Activated CD4-positive, alpha-beta memory T cell treated with anti-CD3 and anti-CD28 coated beads for 36 hours (primary cell): ENCODE results near the gene PJVK. TPM values are rescaled to one million over a fixed set of nuclear protein-coding genes. Genes with fewer than 3 reads are reported as not detected.
"Not testable (repeated sequence)": the region's sequence is repeated elsewhere in the genome, so short reads cannot be mapped to it uniquely, and the experiment has no call there.

Source experiments
- CTCF ChIA-PET: fragments of 350-600 bp; sonication (Branson Sonifier 250); formaldehyde crosslinking; loops from one replicate; lab custom pipeline; 2021; ENCODE audit warnings: antibody characterized with exemption, inconsistent platforms; lab: Charles Lee
- POLR2A ChIA-PET: fragments of 350-600 bp; sonication (Branson Sonifier 250); formaldehyde crosslinking; loops from one replicate; lab custom pipeline; 2021; ENCODE audit warnings: antibody characterized with exemption; lab: Charles Lee
- DNase-seq: peaks from one replicate; pipeline ENCODE4 v3.0.0-alpha.2; 2020
- H3K27ac Mint-ChIP-seq: one replicate; pipeline ENCODE4 v1.8.0; 2021; ENCODE audit warnings: mixed read lengths
- H3K27me3 Mint-ChIP-seq: one replicate; pipeline ENCODE4 v1.8.0; 2021; ENCODE audit warnings: mixed read lengths
- H3K36me3 Mint-ChIP-seq: one replicate; pipeline ENCODE4 v1.8.0; 2021; ENCODE audit warnings: mixed read lengths
- H3K4me1 Mint-ChIP-seq: one replicate; pipeline ENCODE4 v1.8.0; 2021; ENCODE audit warnings: low read depth, mixed read lengths
- H3K4me3 Mint-ChIP-seq: one replicate; pipeline ENCODE4 v1.8.0; 2021; ENCODE audit warnings: mild to moderate bottlenecking, mixed read lengths
- H3K9me3 Mint-ChIP-seq: one replicate; pipeline ENCODE4 v1.8.0; 2021; ENCODE audit warnings: mixed read lengths
- intact Hi-C: fragments of 100-400 bp; cut with micrococcal nuclease; formaldehyde crosslinking; loops from one replicate; pipeline ENCODE4 v1.15.1; 2023
- total RNA-seq, 2 experiments: library from RNA; stranded (reverse); gene quantifications; one replicate each; pipeline ENCODE4 v1.2.3, GENCODE V29; 2021

PJVK gene
- total RNA-seq, 2 experiments from 2014 or later: 2.3 to 3.0 TPM

DNA sequence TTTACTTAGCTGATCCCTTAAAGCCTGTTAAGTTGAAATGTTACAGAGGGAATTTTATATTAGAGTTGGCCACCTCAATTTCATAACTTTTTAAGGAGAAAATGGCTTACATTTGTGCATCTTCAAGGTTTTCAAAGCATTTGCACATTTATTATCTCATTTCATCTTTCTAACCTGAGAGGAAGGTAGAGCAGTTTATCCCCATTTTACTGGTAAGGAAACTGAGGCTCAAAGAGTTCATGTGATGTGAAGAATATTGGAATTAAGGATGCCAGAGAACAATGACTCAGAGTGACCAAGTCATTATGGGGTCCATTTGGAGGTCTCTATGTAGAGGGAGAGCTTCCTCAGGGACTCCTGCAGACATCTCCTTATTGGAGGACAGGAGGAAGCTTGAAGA, 35.2 kb upstream of the PJVK start:
- Mint-ChIP-seq H3K9me3 (no peaks in the 10 kb centered on the region), H3K27me3 (no peaks in the 10 kb centered on the region), H3K4me1 (peaks cover 14% of the 10 kb centered on the region), H3K36me3 (no peaks in the 10 kb centered on the region), H3K4me3 (no peak overlapping the region), H3K27ac (no peak overlapping the region)
- POLR2A ChIA-PET: no interaction called here
- CTCF ChIA-PET: interaction anchor here (3.3 to 5.9 kb wide), 2 partner anchors 11 to 20 kb away, joined by 36 to 116 read pairs; no protein-coding TSS in a partner anchor
- intact Hi-C loops: loop anchor here (2.0 to 10.0 kb wide), 3 partner anchors 99 to 479 kb away; partner anchors contain the start of gene OSBPL6
- DNase-seq: no peak

- H3K4me1 Mint-ChIP-seq: peaks cover 13% of the 10 kb centered on the region
- H3K9me3 Mint-ChIP-seq: no peaks in the 10 kb centered on the region
- intact Hi-C loops: loop anchor here (10.0 kb wide), 2 partner anchors 223 to 477 kb away; partner anchors contain the start of gene OSBPL6
- ChIA-PET POLR2A (no interaction called here), CTCF (interaction anchor here (1.2 to 5.9 kb wide), 4 partner anchors 13 to 22 kb away, joined by 5 to 116 read pairs (median 8); no protein-coding TSS in a partner anchor)
- no peak overlapping the region for H3K4me3 Mint-ChIP-seq
- DNase-seq: no peak
- H3K27me3 Mint-ChIP-seq: no peaks in the 10 kb centered on the region
- H3K27ac Mint-ChIP-seq: no peak overlapping the region
- peaks cover 6% of the 10 kb centered on the region for H3K36me3 Mint-ChIP-seq
Observed at GRCh38 chr2:178417916-178418315, 33.3 kb upstream of the PJVK start.

DNA sequence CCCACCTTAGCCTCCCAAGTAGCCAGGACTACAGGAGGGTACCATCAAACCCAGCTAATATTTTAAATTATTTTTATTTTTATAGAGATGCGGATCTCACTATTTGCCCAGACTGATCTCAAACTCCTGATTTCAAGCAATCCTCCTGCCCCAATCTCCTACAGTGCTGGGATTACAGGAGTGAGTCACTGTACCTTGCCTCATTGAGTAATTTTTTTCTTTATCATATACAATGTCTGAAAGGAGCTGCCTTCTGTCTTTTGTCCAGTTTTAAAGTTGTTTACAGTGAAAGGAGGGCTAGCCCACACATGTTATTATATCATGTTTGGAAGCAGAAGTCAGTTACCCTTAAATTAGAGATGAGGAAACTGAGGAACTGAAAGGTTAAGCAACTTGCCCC, 32.8 kb upstream of the PJVK start:
- Mint-ChIP-seq H3K27me3 (no peaks in the 10 kb centered on the region), H3K9me3 (no peaks in the 10 kb centered on the region), H3K4me1 (peaks cover 8% of the 10 kb centered on the region), H3K36me3 (peaks cover 6% of the 10 kb centered on the region), H3K4me3 (no peak overlapping the region), H3K27ac (no peak overlapping the region)
- ChIA-PET POLR2A (interaction anchor here (0.6 kb wide), 1 partner anchor 50 kb away, joined by 3 read pairs; no protein-coding TSS in a partner anchor), CTCF (interaction anchor here (1.2 to 1.7 kb wide), 3 partner anchors 13 to 21 kb away, joined by 5 to 9 read pairs (median 7); no protein-coding TSS in a partner anchor)
- intact Hi-C loops: loop anchor here (10.0 kb wide), 2 partner anchors 224 to 476 kb away; partner anchors contain the start of gene OSBPL6
- no peak for DNase-seq

- H3K4me3 Mint-ChIP-seq: no peak overlapping the region
- no peak for DNase-seq
- H3K4me1 Mint-ChIP-seq: peaks cover 8% of the 10 kb centered on the region
- H3K36me3 Mint-ChIP-seq: peaks cover 9% of the 10 kb centered on the region
- CTCF ChIA-PET: interaction anchor here (0.7 to 1.7 kb wide), 5 partner anchors 14 to 307 kb away, joined by 3 to 9 read pairs (median 5); partner anchors contain the start of gene RBM45
- POLR2A ChIA-PET: interaction anchor here (0.6 kb wide), 1 partner anchor 49 kb away, joined by 3 read pairs; no protein-coding TSS in a partner anchor
- H3K27me3 Mint-ChIP-seq: no peaks in the 10 kb centered on the region
- peaks cover 4% of the 10 kb centered on the region for H3K9me3 Mint-ChIP-seq
- intact Hi-C loops: loop anchor here (10.0 kb wide), 2 partner anchors 224 to 476 kb away; partner anchors contain the start of gene OSBPL6
- no peak overlapping the region for H3K27ac Mint-ChIP-seq
Observed at GRCh38 chr2:178419123-178419522, 32.1 kb upstream of the PJVK start.

GRCh38 chr2:178420463-178420999, 30.6 kb upstream of the PJVK start:
- H3K9me3 Mint-ChIP-seq: peaks cover 17% of the 10 kb centered on the region
- DNase-seq: no peak
- H3K27ac Mint-ChIP-seq: no peak overlapping the region
- ChIA-PET POLR2A (no interaction called here), CTCF (interaction anchor here (1.4 kb wide), 1 partner anchor 25 kb away, joined by 3 read pairs; no protein-coding TSS in a partner anchor)
- H3K4me1 Mint-ChIP-seq: no peaks in the 10 kb centered on the region
- peaks cover 18% of the 10 kb centered on the region for H3K36me3 Mint-ChIP-seq
- H3K27me3 Mint-ChIP-seq: no peaks in the 10 kb centered on the region
- no peak overlapping the region for H3K4me3 Mint-ChIP-seq
- intact Hi-C loops: no loop called here

GRCh38 chr2:178422097-178422496, 29.1 kb upstream of the PJVK start:
- no peaks in the 10 kb centered on the region for H3K27me3 Mint-ChIP-seq
- intact Hi-C loops: no loop called here
- H3K4me1 Mint-ChIP-seq: no peaks in the 10 kb centered on the region
- H3K4me3 Mint-ChIP-seq: no peak overlapping the region
- ChIA-PET POLR2A (no interaction called here), CTCF (interaction anchor here (1.4 kb wide), 1 partner anchor 27 kb away, joined by 3 read pairs; no protein-coding TSS in a partner anchor)
- no peak for DNase-seq
- H3K27ac Mint-ChIP-seq: no peak overlapping the region
- H3K36me3 Mint-ChIP-seq: peaks cover 32% of the 10 kb centered on the region
- peaks cover 28% of the 10 kb centered on the region for H3K9me3 Mint-ChIP-seq

DNA sequence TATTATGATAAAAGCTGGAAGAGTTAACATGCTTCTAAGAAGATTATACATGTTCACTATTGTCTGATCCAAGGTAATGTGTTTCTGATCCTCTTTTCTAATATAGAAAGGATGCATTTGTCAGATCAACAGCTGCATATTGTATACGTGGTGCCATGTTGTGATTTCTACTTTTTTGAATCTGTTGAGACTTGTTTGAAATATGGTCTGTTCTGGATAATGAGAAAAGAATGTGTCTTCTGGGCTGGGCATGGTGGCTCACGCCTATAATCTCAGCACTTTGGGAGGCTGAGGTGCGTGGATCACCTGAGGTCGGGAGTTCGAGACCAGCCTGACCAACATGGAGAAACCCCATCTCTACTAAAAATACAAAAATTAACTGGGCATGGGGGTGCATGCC, 27.4 kb upstream of the PJVK start:
- H3K27ac Mint-ChIP-seq, H3K27me3 Mint-ChIP-seq, DNase-seq, H3K4me1 Mint-ChIP-seq, H3K4me3 Mint-ChIP-seq, POLR2A ChIA-PET: not testable (repeated sequence)
- Mint-ChIP-seq H3K36me3 (peaks cover 46% of the 10 kb centered on the region), H3K9me3 (peaks cover 28% of the 10 kb centered on the region)
- CTCF ChIA-PET: interaction anchor here (0.8 to 1.3 kb wide), 2 partner anchors 9 to 10 kb away, joined by 3 to 6 read pairs; no protein-coding TSS in a partner anchor
- intact Hi-C loops: loop anchor here (1.0 kb wide), 1 partner anchor 9 kb away; no protein-coding TSS in a partner anchor

DNA sequence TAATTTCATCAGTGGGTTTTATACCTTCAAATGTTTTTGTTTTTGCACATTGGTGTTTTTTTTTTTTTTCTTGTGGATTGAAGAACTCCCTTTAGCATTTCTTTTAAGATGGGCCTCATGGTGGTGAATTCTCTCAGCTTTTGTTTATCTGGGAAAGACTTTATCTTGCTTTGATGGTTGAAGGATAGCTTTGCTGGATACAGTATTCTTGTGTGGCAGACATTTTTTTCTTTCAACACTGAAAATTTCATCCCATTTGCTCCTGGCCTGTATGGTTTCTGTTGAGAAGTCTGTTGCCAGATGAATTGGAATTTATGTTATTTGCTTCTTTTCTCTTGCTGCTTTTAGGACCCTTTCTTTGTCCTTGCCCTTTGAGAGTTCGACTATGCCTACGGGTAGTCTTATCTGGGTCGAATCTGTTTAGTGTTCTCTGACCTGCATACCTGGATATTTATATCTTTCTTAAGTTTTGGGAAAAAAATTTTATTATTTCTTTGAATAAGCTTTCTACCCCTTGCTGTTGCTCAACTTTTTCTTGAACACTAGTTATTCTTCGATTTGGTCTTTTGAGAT, 25.8 kb upstream of the PJVK start:
- POLR2A ChIA-PET: no interaction called here
- no peak overlapping the region for H3K27ac Mint-ChIP-seq
- H3K9me3 Mint-ChIP-seq: peaks cover 28% of the 10 kb centered on the region
- intact Hi-C loops: no loop called here
- peaks cover 58% of the 10 kb centered on the region for H3K36me3 Mint-ChIP-seq
- no peak overlapping the region for H3K4me3 Mint-ChIP-seq
- CTCF ChIA-PET: interaction anchor here (0.6 to 2.0 kb wide), 3 partner anchors 11 to 28 kb away, joined by 3 to 10 read pairs (median 4); no protein-coding TSS in a partner anchor
- no peak for DNase-seq
- H3K4me1 Mint-ChIP-seq: no peaks in the 10 kb centered on the region
- no peaks in the 10 kb centered on the region for H3K27me3 Mint-ChIP-seq

- Mint-ChIP-seq H3K27ac (no peak overlapping the region), H3K4me3 (no peak overlapping the region), H3K9me3 (peaks cover 28% of the 10 kb centered on the region), H3K4me1 (no peaks in the 10 kb centered on the region), H3K27me3 (no peaks in the 10 kb centered on the region), H3K36me3 (peaks cover 65% of the 10 kb centered on the region)
- CTCF ChIA-PET: interaction anchor here (1.0 to 2.0 kb wide), 2 partner anchors 12 to 29 kb away, joined by 4 to 10 read pairs; no protein-coding TSS in a partner anchor
- POLR2A ChIA-PET: no interaction called here
- intact Hi-C loops: no loop called here
- DNase-seq: no peak
Observed at GRCh38 chr2:178426388-178426787, 24.8 kb upstream of the PJVK start.

GRCh38 chr2:178427458-178427857, 23.7 kb upstream of the PJVK start:
- intact Hi-C loops: no loop called here
- Mint-ChIP-seq H3K9me3 (peaks cover 28% of the 10 kb centered on the region), H3K4me3 (no peak overlapping the region), H3K27ac (no peak overlapping the region), H3K27me3 (no peaks in the 10 kb centered on the region), H3K4me1 (no peaks in the 10 kb centered on the region), H3K36me3 (peaks cover 71% of the 10 kb centered on the region)
- POLR2A ChIA-PET: no interaction called here
- CTCF ChIA-PET: no interaction called here
- no peak for DNase-seq

GRCh38 chr2:178428396-178428806, 22.8 kb upstream of the PJVK start:
- CTCF ChIA-PET: interaction anchor here (0.8 kb wide), 1 partner anchor 14 kb away, joined by 6 read pairs; no protein-coding TSS in a partner anchor
- POLR2A ChIA-PET: no interaction called here
- H3K4me3 Mint-ChIP-seq: no peak overlapping the region
- DNase-seq: no peak
- peaks cover 28% of the 10 kb centered on the region for H3K9me3 Mint-ChIP-seq
- H3K36me3 Mint-ChIP-seq: peaks cover 73% of the 10 kb centered on the region
- H3K27ac Mint-ChIP-seq: no peak overlapping the region
- intact Hi-C loops: no loop called here
- no peaks in the 10 kb centered on the region for H3K4me1 Mint-ChIP-seq
- no peaks in the 10 kb centered on the region for H3K27me3 Mint-ChIP-seq

DNA sequence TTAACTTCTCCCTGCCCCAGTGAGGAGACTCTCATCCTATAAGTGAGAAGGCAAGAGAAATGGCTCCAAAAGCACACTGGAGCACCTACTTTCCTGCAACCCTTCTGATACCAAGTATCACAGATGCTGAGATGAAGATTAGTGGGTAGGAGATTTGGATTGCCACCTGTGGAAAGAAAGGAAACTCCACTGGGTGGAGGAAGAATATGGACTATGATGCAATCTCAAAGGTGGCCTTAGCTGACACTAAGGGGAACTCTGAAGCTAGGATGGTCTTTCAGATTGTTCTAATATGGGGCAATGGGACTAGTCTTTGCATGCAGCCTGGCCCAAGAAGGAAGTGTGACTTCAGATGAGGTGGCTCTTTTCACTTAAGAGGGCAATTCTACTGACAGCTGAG, 21.8 kb upstream of the PJVK start:
- Mint-ChIP-seq H3K9me3 (peaks cover 22% of the 10 kb centered on the region), H3K4me1 (no peaks in the 10 kb centered on the region), H3K27me3 (no peaks in the 10 kb centered on the region), H3K36me3 (peaks cover 73% of the 10 kb centered on the region), H3K27ac (no peak overlapping the region), H3K4me3 (no peak overlapping the region)
- intact Hi-C loops: no loop called here
- ChIA-PET POLR2A (no interaction called here), CTCF (no interaction called here)
- DNase-seq: no peak
